Inflammatory macrophage treated with lipopolysaccharide for 4 hours (primary cell): ENCODE results near the gene HSPA5.

Experiments used
- DNase-seq: peaks from one replicate; pipeline ENCODE4 v3.0.0-alpha.2; 2020

HSPA5 gene

GRCh38 chr9:125189361-125190289, 51.5 kb downstream of the HSPA5 start, which contains the start of gene PPP6C:
PPP6C (minus strand) TSS chr9:125189803; CDS start chr9:125189718, 85 bp downstream.
- DNase-seq: peak; percentile 98

DNA sequence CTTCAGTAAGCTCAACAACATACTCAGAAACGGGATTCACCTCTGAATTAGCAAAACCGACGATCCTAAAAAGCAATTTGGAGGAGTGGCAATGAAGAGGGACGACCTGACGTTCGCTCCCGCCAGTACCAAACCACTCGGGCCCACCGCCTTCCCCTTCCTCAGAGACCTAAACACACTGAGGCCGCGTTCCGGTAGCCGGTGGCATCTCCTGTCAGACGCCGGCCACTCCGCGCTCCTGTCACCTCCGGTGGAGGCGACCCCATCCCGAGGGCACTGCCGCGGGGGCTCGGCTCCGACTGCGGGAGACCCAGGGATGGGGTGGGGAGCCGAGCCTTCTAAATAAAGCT, 52.2 kb downstream of the HSPA5 start:
- DNase-seq: peak; percentile 42
